Testis (tissue), 2 donors: Measurements from ENCODE around the gene ADGRA1.

Source experiments
- POLR2A ChIP-seq: fragments of 450-650 bp; IDR thresholded peaks from one replicate; pipeline ENCODE4 v1.6.1; 2017; ENCODE audit warnings: antibody characterized with exemption, mild to moderate bottlenecking, moderate library complexity
- TF ChIP-seq, protein P1 (sequence below), 3 experiments: fragments of 450-650 bp in 2 of 3; fragments of 200-600 bp in 1 of 3; sonication (generic) in 1 of 3; IDR thresholded peaks; one replicate each; pipeline ENCODE4 v1.5.1; 2016 to 2019; ENCODE audit warnings: antibody characterized with exemption in 3 of 3, mild to moderate bottlenecking in 2 of 3, moderate library complexity in 1 of 3

DNA sequence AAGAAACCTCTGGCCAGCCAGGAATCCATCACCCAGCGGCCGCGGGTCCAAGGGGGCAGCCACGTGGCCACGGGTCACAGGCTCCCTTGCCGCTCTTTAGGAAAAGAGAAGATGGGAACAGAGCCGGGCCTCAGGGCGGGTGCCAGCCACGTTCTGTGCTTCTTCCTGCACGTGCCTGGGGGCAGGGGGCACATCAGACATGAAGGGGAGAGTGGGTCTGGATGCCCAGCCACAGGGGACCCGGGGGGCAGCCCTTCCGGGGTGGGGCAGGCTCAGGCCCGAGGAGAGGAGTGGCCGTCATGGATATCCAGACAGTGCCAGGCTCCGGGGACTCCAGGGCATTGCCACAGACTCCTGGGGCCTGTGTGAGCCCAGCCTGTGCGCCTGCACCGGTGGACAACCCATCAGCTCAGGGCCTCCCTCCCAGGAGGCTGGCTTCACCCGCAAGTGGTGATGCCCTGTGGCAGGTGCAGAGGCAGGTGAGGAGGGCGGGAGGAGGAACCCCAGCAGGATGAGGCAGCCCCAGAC lies 31.0 kb upstream of the ADGRA1 start:
- TF ChIP-seq POLR2A, result no peak
- TF ChIP-seq, protein P1, sequence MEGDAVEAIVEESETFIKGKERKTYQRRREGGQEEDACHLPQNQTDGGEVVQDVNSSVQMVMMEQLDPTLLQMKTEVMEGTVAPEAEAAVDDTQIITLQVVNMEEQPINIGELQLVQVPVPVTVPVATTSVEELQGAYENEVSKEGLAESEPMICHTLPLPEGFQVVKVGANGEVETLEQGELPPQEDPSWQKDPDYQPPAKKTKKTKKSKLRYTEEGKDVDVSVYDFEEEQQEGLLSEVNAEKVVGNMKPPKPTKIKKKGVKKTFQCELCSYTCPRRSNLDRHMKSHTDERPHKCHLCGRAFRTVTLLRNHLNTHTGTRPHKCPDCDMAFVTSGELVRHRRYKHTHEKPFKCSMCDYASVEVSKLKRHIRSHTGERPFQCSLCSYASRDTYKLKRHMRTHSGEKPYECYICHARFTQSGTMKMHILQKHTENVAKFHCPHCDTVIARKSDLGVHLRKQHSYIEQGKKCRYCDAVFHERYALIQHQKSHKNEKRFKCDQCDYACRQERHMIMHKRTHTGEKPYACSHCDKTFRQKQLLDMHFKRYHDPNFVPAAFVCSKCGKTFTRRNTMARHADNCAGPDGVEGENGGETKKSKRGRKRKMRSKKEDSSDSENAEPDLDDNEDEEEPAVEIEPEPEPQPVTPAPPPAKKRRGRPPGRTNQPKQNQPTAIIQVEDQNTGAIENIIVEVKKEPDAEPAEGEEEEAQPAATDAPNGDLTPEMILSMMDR (IDR thresholded peaks at IDR 0.05), result no peak
